CD8-positive, alpha-beta memory T cell (primary cell): ENCODE results near the gene CDC42BPB. TPM values are rescaled to one million over a fixed set of nuclear protein-coding genes. Genes with fewer than 3 reads are reported as not detected.

Experiments used
- CTCF ChIA-PET: fragments of 350-600 bp; sonication (Branson Sonifier 250); formaldehyde crosslinking; loops from one replicate; lab custom pipeline; 2021; ENCODE audit warnings: antibody characterized with exemption; lab: Charles Lee
- POLR2A ChIA-PET: fragments of 350-600 bp; sonication (Branson Sonifier 250); formaldehyde crosslinking; loops from one replicate; lab custom pipeline; 2021; ENCODE audit warnings: antibody characterized with exemption; lab: Charles Lee
- DNase-seq, 5 donors: peaks; one replicate each; pipeline versions ENCODE4 v3.0.0 to v3.0.0-alpha.2; 2020 to 2022; ENCODE audit warnings: mixed read lengths in 1 of 5
- H3K27ac ChIP-seq: one replicate; pipeline ENCODE4 v1.7.0; 2013; ENCODE audit warnings: low read depth, mild to moderate bottlenecking, low read length, moderate library complexity
- H3K27me3 ChIP-seq: 2 replicates; pipeline ENCODE4 v1.7.0; 2013; ENCODE audit warnings: low read length, mild to moderate bottlenecking; ENCODE audit not compliant: insufficient read depth, poor library complexity, severe bottlenecking
- H3K36me3 ChIP-seq: 2 replicates; pipeline ENCODE4 v1.7.0; 2013; ENCODE audit warnings: mild to moderate bottlenecking, low read length, moderate library complexity; ENCODE audit not compliant: insufficient read depth
- H3K4me1 ChIP-seq: 2 replicates; pipeline ENCODE4 v1.7.0; 2013; ENCODE audit warnings: mild to moderate bottlenecking, low read length, moderate library complexity; ENCODE audit not compliant: insufficient read depth
- H3K4me3 ChIP-seq: 2 replicates; pipeline ENCODE4 v1.7.0; 2013; ENCODE audit warnings: mild to moderate bottlenecking, low read length
- H3K9me3 ChIP-seq: 2 replicates; pipeline ENCODE4 v1.7.0; 2013; ENCODE audit warnings: mild to moderate bottlenecking, low read length
- H3K27ac Mint-ChIP-seq, 8 donors: one replicate each; pipeline ENCODE4 v1.8.0; 2020 to 2021; ENCODE audit warnings: mixed read lengths in 8 of 8, mild to moderate bottlenecking in 6 of 8, inconsistent platforms in 3 of 8, moderate library complexity in 3 of 8
- H3K27me3 Mint-ChIP-seq, 2 donors: one replicate each; pipeline ENCODE4 v1.8.0; 2020 to 2021; ENCODE audit warnings: mixed read lengths in 2 of 2, mild to moderate bottlenecking in 1 of 2, moderate library complexity in 1 of 2
- H3K36me3 Mint-ChIP-seq, 3 donors: one replicate each; pipeline ENCODE4 v1.8.0; 2020 to 2021; ENCODE audit warnings: mixed read lengths in 3 of 3, inconsistent platforms in 1 of 3, mild to moderate bottlenecking in 1 of 3
- H3K4me1 Mint-ChIP-seq, 3 donors: one replicate each; pipeline ENCODE4 v1.8.0; 2020 to 2021; ENCODE audit warnings: mixed read lengths in 3 of 3, inconsistent platforms in 1 of 3, mild to moderate bottlenecking in 1 of 3
- H3K4me3 Mint-ChIP-seq, 7 donors: one replicate each; pipeline ENCODE4 v1.8.0; 2020 to 2021; ENCODE audit warnings: mixed read lengths in 7 of 7, mild to moderate bottlenecking in 6 of 7, moderate library complexity in 4 of 7, inconsistent platforms in 2 of 7
- H3K9me3 Mint-ChIP-seq, 5 donors: one replicate each; pipeline ENCODE4 v1.8.0; 2020 to 2022; ENCODE audit warnings: mixed read lengths in 5 of 5, mild to moderate bottlenecking in 3 of 5, moderate library complexity in 2 of 5, inconsistent platforms in 1 of 5
- polyA plus RNA-seq: library from polyadenylated mRNA; unstranded; fragments of 300-500 nt; fragmentation: Illumina TruSeq; gene quantifications from one replicate; pipeline ENCODE4 v1.2.3, GENCODE V29; 2021
- total RNA-seq, 2 experiments: library from RNA; stranded (reverse); gene quantifications; one replicate each; pipeline ENCODE4 v1.2.3, GENCODE V29; 2021

CDC42BPB gene
- total RNA-seq = 1 to 10 TPM; 1.6 to 2.9 TPM
- 0.32 TPM for polyA plus RNA-seq

DNA sequence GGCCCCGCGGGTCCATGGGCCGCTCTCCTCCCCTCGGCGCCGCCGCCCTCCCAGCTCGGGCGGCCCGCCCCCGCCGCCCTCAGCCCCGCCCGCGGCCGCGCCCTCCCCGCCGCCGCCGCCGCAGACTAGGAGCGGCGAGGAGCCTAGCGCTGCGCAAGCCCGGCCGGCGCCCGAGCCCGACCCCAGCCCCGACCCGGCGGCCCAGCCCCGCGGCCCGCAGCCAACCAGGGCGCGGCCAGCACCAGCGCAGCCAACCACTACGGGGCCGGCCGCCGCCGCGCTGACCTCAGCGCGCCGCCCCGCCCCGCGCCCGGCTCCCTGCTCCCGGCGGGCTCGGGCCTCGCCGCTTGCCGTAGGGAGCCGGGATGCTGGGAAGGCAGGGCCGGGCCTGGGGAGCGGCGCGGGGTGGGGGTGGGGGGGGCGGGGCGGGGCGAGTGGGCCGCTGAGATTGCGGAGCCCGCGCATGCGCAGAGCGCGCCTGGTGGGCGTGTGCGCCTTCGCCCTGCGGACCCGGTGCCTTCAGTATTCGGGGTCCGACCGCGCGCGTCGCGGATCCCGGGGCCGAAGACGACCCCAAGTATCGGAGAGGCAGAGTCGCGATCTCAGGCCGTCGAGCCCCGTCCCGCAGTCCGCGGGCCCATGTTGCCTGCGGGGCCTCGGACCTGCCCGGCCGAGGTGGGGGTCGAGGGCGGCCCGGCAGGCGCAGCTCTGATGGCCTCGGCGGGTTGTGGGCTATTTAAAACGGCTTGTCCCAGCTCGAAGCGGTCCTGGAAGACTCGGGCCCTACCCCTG, at the start of gene CDC42BPB:
Gene CDC42BPB (minus strand): TSS at position 178 of the 792 bp plus-strand sequence. CDS start 376 bp downstream, outside the sequence.
- Mint-ChIP-seq H3K4me3 (peak within 1 kb of the TSS; percentile 52 to 83 (median 64)), H3K27ac (no peak within 1 kb of the TSS), H3K27me3 (peaks cover 28 to 51% of the 10 kb centered on the region in 2 donors), H3K9me3 (no peaks in the 10 kb centered on the region), H3K4me1 (peaks cover 5 to 16% (median 12%) of the 10 kb centered on the region in 3 donors), H3K36me3 (no peaks in the 10 kb centered on the region)
- Histone ChIP-seq H3K36me3 (no peaks in the 10 kb centered on the region), H3K27ac (no peak within 1 kb of the TSS), H3K9me3 (no peaks in the 10 kb centered on the region), H3K27me3 (no peaks in the 10 kb centered on the region), H3K4me3 (peak within 1 kb of the TSS; percentile 26), H3K4me1 (peaks cover 7% of the 10 kb centered on the region)
- POLR2A ChIA-PET = no interaction called here
- DNase-seq = peak in 4 of 5 donors; percentile 40 to 59 (median 46)
- CTCF ChIA-PET = no interaction called here

- Mint-ChIP-seq H3K4me3 (no peak overlapping the region), H3K36me3 (peaks cover 0 to 1% (median 0%) of the 10 kb centered on the region in 3 donors), H3K4me1 (peaks cover 0 to 12% (median 5%) of the 10 kb centered on the region in 3 donors), H3K27me3 (peaks cover 16 to 25% of the 10 kb centered on the region in 2 donors), H3K9me3 (no peaks in the 10 kb centered on the region), H3K27ac (no peak overlapping the region)
- CTCF ChIA-PET = interaction anchor here (0.9 to 4.3 kb wide), 15 partner anchors 10 to 411 kb away, joined by 3 to 28 read pairs (median 6); partner anchors contain the start of gene EXOC3L4
- no peak overlapping the region for H3K4me3 ChIP-seq
- no peak for DNase-seq
- H3K27ac ChIP-seq = no peak overlapping the region
- H3K9me3 ChIP-seq = no peaks in the 10 kb centered on the region
- POLR2A ChIA-PET = no interaction called here
- H3K4me1 ChIP-seq = peaks cover 5% of the 10 kb centered on the region
- H3K27me3 ChIP-seq = peaks cover 10% of the 10 kb centered on the region
- H3K36me3 ChIP-seq = no peaks in the 10 kb centered on the region
These were observed 48.3 kb upstream of the CDC42BPB start for GRCh38 chr14:103105580-103106150.

GRCh38 chr14:103104654-103105452, 47.5 kb upstream of the CDC42BPB start:
- no peak overlapping the region for H3K4me3 ChIP-seq

GRCh38 chr14:103104389-103104653, 47.0 kb upstream of the CDC42BPB start:
- Histone ChIP-seq H3K4me1 (peaks cover 5% of the 10 kb centered on the region), H3K27ac (no peak overlapping the region), H3K4me3 (no peak overlapping the region), H3K9me3 (no peaks in the 10 kb centered on the region), H3K36me3 (no peaks in the 10 kb centered on the region), H3K27me3 (peaks cover 10% of the 10 kb centered on the region)
- CTCF ChIA-PET = interaction anchor here (0.6 to 4.3 kb wide), 21 partner anchors 9 to 417 kb away, joined by 3 to 28 read pairs (median 5); partner anchors contain the start of gene EXOC3L4
- H3K4me1 Mint-ChIP-seq = peaks cover 0 to 12% (median 5%) of the 10 kb centered on the region in 3 donors
- no peak overlapping the region for H3K27ac Mint-ChIP-seq
- no peaks in the 10 kb centered on the region for H3K9me3 Mint-ChIP-seq
- H3K4me3 Mint-ChIP-seq = no peak overlapping the region
- H3K36me3 Mint-ChIP-seq = peaks cover 0 to 1% (median 0%) of the 10 kb centered on the region in 3 donors
- peaks cover 16 to 25% of the 10 kb centered on the region in 2 donors for H3K27me3 Mint-ChIP-seq
- no peak for DNase-seq
- POLR2A ChIA-PET = no interaction called here

More at GRCh38 chr14:103104654-103105452, 47.5 kb upstream of the CDC42BPB start:
- Mint-ChIP-seq H3K27me3 (peaks cover 16 to 25% of the 10 kb centered on the region in 2 donors), H3K9me3 (no peaks in the 10 kb centered on the region), H3K4me3 (peak overlapping the region in 3 of 7 donors; percentile 27 to 40 (median 38)), H3K4me1 (peaks cover 0 to 12% (median 5%) of the 10 kb centered on the region in 3 donors), H3K27ac (no peak overlapping the region), H3K36me3 (peaks cover 0 to 1% (median 0%) of the 10 kb centered on the region in 3 donors)
- H3K27me3 ChIP-seq = peaks cover 10% of the 10 kb centered on the region
- ChIA-PET CTCF (interaction anchor here (0.6 to 4.3 kb wide), 23 partner anchors 9 to 418 kb away, joined by 3 to 28 read pairs (median 5); partner anchors contain the start of gene EXOC3L4), POLR2A (no interaction called here)
- H3K36me3 ChIP-seq = no peaks in the 10 kb centered on the region
- H3K27ac ChIP-seq = no peak overlapping the region
- no peaks in the 10 kb centered on the region for H3K9me3 ChIP-seq
- peak; percentile 59 to 73 (median 65) for DNase-seq
- H3K4me1 ChIP-seq = peaks cover 5% of the 10 kb centered on the region

DNA sequence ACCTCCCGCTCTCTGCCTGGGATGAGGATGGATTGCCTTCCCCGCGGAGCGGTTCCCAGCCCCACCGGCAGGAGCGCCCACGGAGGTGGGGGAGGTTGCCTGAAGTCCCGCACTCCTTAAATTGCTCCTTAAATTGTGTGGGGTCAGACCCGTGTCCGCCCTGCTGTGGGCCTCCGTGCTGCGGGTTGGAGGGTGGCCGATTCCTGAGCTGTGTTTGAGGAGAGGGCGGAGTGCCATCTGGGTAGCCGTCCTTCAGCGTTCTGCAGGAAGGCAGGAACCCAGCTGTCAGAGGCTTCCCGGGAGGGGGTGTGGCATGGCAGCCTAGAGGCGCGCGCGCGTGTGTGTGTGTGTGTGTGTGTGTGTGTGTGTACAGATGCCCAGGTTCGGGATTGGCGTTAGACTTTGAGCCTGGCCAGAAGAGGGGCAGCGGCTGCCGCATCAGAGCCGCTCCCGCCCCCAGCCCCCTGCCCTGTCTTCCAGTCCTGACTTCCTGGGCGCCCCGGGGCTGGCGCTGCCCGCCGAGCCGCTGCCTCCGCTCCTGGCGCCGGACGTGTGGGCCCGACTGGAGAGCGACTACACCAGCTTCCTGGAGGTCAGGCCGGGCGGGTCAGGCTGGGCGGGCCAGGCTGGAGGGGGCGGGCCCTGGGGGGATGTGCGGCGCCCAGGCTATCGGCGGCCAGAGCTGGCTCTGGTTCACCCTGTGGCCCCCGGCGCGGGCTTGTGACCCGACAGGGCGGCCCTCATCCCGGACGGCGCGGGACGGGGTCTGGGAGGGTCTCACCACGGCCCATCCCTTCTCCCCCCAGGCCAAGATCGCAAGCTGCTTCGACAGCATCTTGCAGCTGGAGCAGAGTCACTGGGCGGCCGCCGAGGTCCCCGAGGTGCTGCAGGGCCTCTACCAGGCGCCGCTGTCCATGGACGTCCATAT, 46.4 kb upstream of the CDC42BPB start:
- Histone ChIP-seq H3K4me3 (no peak overlapping the region), H3K27ac (no peak overlapping the region), H3K27me3 (peaks cover 10% of the 10 kb centered on the region), H3K4me1 (peaks cover 5% of the 10 kb centered on the region), H3K36me3 (no peaks in the 10 kb centered on the region), H3K9me3 (no peaks in the 10 kb centered on the region)
- Mint-ChIP-seq H3K9me3 (no peaks in the 10 kb centered on the region), H3K27me3 (peaks cover 16 to 25% of the 10 kb centered on the region in 2 donors), H3K27ac (no peak overlapping the region), H3K36me3 (peaks cover 0 to 1% (median 0%) of the 10 kb centered on the region in 3 donors), H3K4me3 (peak overlapping the region in 1 of 7 donors; percentile 68), H3K4me1 (peaks cover 0 to 12% (median 5%) of the 10 kb centered on the region in 3 donors)
- DNase-seq = no peak
- POLR2A ChIA-PET = no interaction called here
- CTCF ChIA-PET = interaction anchor here (0.9 to 4.3 kb wide), 10 partner anchors 8 to 409 kb away, joined by 3 to 28 read pairs (median 8); partner anchors contain the start of gene EXOC3L4

DNA sequence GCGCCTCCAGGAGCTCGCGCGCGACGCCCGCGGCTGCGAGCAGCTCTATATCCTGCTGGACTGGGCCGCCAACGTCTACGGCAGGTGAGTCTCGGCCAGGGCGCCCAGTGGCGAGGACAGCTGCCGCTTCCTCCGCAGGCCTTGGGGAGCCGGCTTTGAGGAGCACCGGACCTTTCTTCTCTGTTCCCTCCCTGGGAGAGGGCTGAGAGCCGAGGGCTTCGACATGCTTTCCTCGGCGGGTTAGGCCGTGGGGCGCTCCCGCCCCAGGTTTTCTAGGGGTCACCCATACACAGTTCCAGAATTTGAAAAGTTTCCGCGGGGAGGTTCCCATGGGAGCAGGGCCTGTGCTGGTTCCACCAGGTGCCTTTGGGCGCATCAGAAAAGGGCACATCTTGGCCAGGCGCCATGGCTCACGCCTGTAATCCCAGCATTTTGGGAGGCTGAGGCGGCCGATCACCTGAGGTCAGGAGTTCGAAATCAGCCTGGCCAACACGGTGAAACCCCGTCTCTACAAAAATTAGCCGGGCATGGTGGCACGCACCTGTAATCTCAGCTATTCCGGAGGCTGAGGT, 45.4 kb upstream of the CDC42BPB start:
- H3K4me3 Mint-ChIP-seq = no peak overlapping the region
- H3K27me3 ChIP-seq = peaks cover 10% of the 10 kb centered on the region
- H3K4me1 Mint-ChIP-seq = peaks cover 0 to 12% (median 5%) of the 10 kb centered on the region in 3 donors
- DNase-seq = no peak
- H3K36me3 Mint-ChIP-seq = peaks cover 0 to 1% (median 0%) of the 10 kb centered on the region in 3 donors
- POLR2A ChIA-PET = no interaction called here
- H3K36me3 ChIP-seq = no peaks in the 10 kb centered on the region
- H3K9me3 ChIP-seq = no peaks in the 10 kb centered on the region
- peaks cover 14 to 25% of the 10 kb centered on the region in 2 donors for H3K27me3 Mint-ChIP-seq
- H3K4me1 ChIP-seq = peaks cover 5% of the 10 kb centered on the region
- H3K9me3 Mint-ChIP-seq = no peaks in the 10 kb centered on the region
- CTCF ChIA-PET = interaction anchor here (4.3 kb wide), 1 partner anchor 7 kb away, joined by 28 read pairs; the partner anchor contains the start of gene EXOC3L4
- no peak overlapping the region for H3K27ac Mint-ChIP-seq
- H3K4me3 ChIP-seq = no peak overlapping the region
- no peak overlapping the region for H3K27ac ChIP-seq
